MCF 10A (cell line): Measurements from ENCODE around the gene PRELP. TPM values are rescaled to one million over a fixed set of nuclear protein-coding genes. Genes with fewer than 3 reads are reported as not detected.

Experiments used
- BruUV-seq: library from RNA; stranded (reverse); fragments of 400-500 nt; replicated peaks from 2 replicates; lab custom pipeline; 2021; lab: Mats Ljungman, UMichigan
- CTCF ChIA-PET: fragments of 300-600 bp; sonication (Branson Sonifier 250); formaldehyde crosslinking; extraction: SDS; loops from one replicate; lab custom pipeline; 2021; ENCODE audit warnings: antibody characterized with exemption, inconsistent platforms; lab: Yijun Ruan, JAX
- POLR2A ChIA-PET: fragments of 300-600, 350-650 bp; sonication (Branson Sonifier 250); formaldehyde crosslinking; extraction: SDS; loops from one replicate; lab custom pipeline; 2020; ENCODE audit warnings: antibody characterized with exemption, inconsistent platforms; lab: Yijun Ruan, JAX
- DNase-seq: peaks from one replicate; pipeline ENCODE4 v3.0.0-alpha.2; 2018; ENCODE audit not compliant: unreplicated experiment
- H3K27ac Mint-ChIP-seq: one replicate; pipeline ENCODE4 v1.8.0; 2022; ENCODE audit warnings: mild to moderate bottlenecking, low read depth, mixed read lengths; ENCODE audit not compliant: unreplicated experiment
- H3K27me3 Mint-ChIP-seq: one replicate; pipeline ENCODE4 v1.8.0; 2022; ENCODE audit warnings: mixed read lengths; ENCODE audit not compliant: insufficient read depth, unreplicated experiment
- H3K36me3 Mint-ChIP-seq: one replicate; pipeline ENCODE4 v1.8.0; 2022; ENCODE audit warnings: mild to moderate bottlenecking, moderate library complexity, mixed read lengths; ENCODE audit not compliant: insufficient read depth, unreplicated experiment
- H3K4me1 Mint-ChIP-seq: one replicate; pipeline ENCODE4 v1.8.0; 2022; ENCODE audit warnings: mixed read lengths; ENCODE audit not compliant: insufficient read depth, unreplicated experiment
- H3K4me3 Mint-ChIP-seq: one replicate; pipeline ENCODE4 v1.8.0; 2022; ENCODE audit warnings: mild to moderate bottlenecking, moderate library complexity, mixed read lengths; ENCODE audit not compliant: unreplicated experiment
- H3K9me3 Mint-ChIP-seq: one replicate; pipeline ENCODE4 v1.8.0; 2022; ENCODE audit warnings: mixed read lengths; ENCODE audit not compliant: unreplicated experiment
- intact Hi-C: fragments of 100-400 bp; cut with micrococcal nuclease; formaldehyde crosslinking; loops from 2 replicates; pipeline ENCODE4 v1.14.1; 2022
- total RNA-seq: library from RNA; stranded (reverse); gene quantifications from 2 replicates; pipeline ENCODE4 v1.2.3, GENCODE V29; 2022
- TF ChIP-seq, protein P1 (sequence below): fragments of 200-600 bp; IDR thresholded peaks from one replicate; pipeline ENCODE4 v1.8.0; 2022; ENCODE audit warnings: antibody characterized with exemption, mild to moderate bottlenecking; ENCODE audit not compliant: unreplicated experiment

Gene PRELP
- total RNA-seq, 1 experiment from 2014 or later, result not detected

DNA sequence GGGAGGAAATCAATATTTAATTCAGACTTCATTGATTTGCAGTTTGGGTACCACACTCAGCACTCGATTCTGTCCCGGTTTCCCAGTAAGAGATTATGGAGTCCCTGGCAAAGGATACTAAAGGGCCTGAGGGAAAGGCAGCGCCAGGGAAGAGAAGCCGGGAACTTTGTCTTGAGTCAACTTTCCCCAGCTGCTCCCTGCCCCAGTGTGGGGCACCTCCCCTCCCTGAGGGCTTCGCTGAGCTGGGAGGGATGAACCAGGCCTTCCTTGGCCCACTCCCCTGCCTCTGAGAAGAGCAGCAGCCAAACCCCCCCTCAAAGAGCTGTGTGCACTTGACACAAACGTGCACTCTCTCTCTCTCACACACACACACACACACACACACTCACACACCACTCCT lies 51.0 kb downstream of the PRELP start:
- TF ChIP-seq, protein P1, sequence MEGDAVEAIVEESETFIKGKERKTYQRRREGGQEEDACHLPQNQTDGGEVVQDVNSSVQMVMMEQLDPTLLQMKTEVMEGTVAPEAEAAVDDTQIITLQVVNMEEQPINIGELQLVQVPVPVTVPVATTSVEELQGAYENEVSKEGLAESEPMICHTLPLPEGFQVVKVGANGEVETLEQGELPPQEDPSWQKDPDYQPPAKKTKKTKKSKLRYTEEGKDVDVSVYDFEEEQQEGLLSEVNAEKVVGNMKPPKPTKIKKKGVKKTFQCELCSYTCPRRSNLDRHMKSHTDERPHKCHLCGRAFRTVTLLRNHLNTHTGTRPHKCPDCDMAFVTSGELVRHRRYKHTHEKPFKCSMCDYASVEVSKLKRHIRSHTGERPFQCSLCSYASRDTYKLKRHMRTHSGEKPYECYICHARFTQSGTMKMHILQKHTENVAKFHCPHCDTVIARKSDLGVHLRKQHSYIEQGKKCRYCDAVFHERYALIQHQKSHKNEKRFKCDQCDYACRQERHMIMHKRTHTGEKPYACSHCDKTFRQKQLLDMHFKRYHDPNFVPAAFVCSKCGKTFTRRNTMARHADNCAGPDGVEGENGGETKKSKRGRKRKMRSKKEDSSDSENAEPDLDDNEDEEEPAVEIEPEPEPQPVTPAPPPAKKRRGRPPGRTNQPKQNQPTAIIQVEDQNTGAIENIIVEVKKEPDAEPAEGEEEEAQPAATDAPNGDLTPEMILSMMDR, result no peak
- Mint-ChIP-seq H3K27ac (no peak overlapping the region), H3K4me3 (no peak overlapping the region), H3K36me3 (no peaks in the 10 kb centered on the region), H3K4me1 (peaks cover 19% of the 10 kb centered on the region), H3K27me3 (no peaks in the 10 kb centered on the region), H3K9me3 (no peaks in the 10 kb centered on the region)
- intact Hi-C loops, result loop anchor here (1.0 kb wide), 1 partner anchor 13 kb away; no protein-coding TSS in a partner anchor
- ChIA-PET POLR2A (interaction anchor here (0.7 to 2.5 kb wide), 13 partner anchors 8 to 774 kb away, joined by 3 to 20 read pairs (median 5); partner anchors contain the start of genes ATP2B4 and TMEM183A), CTCF (interaction anchor here (0.6 to 2.4 kb wide), 11 partner anchors 19 to 554 kb away, joined by 3 to 17 read pairs (median 4); no protein-coding TSS in a partner anchor)
- BruUV-seq, result no TSS peak
- peak; percentile 60 for DNase-seq

DNA sequence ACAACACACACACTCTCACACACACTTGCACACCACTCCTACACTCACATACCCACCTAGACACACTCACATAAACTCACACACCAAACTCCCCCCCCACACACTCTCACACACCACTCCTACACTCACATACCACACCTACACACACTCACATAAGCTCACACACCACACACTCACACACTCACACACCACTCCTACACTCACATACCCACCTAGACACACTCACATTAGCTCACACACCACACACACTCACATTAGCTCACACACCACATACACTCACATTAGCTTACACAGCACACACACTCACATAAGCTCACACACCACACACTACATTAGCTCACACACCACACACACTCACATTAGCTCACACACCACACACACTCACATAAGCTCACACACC lies 51.4 kb downstream of the PRELP start:
- Mint-ChIP-seq H3K27ac (no peak overlapping the region), H3K9me3 (no peaks in the 10 kb centered on the region), H3K4me1 (peaks cover 19% of the 10 kb centered on the region), H3K4me3 (no peak overlapping the region), H3K36me3 (no peaks in the 10 kb centered on the region), H3K27me3 (no peaks in the 10 kb centered on the region)
- CTCF ChIA-PET, result interaction anchor here (0.5 to 2.4 kb wide), 13 partner anchors 21 to 950 kb away, joined by 3 to 17 read pairs (median 4); no protein-coding TSS in a partner anchor
- TF ChIP-seq, protein P1, result no peak
- BruUV-seq, result no TSS peak
- no peak for DNase-seq
- intact Hi-C loops, result no loop called here
- POLR2A ChIA-PET, result interaction anchor here (0.7 to 2.5 kb wide), 11 partner anchors 7 to 774 kb away, joined by 3 to 20 read pairs (median 5); partner anchors contain the start of genes ATP2B4 and TMEM183A

DNA sequence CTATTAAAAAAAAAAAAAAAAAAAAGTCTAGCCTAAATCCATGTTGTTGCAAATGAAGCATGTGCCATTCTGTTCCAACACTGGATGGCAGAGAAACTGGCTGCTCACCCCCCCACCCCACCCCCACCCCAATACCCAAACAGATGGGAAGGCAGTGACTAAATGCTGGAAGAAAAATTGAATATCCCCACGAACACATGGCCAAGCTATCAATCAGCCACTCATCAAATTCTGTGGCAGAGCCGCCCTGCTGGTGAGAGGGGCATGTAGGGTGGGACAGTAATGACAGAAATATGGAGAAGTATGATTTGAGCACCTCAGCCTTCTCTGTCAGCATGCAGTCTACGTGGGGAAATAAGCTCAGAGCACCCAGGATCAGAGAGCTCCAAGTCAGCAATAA lies 52.5 kb downstream of the PRELP start:
- DNase-seq, result no peak
- intact Hi-C loops, result no loop called here
- Mint-ChIP-seq H3K36me3 (no peaks in the 10 kb centered on the region), H3K27ac (no peak overlapping the region), H3K9me3 (no peaks in the 10 kb centered on the region), H3K27me3 (no peaks in the 10 kb centered on the region), H3K4me3 (no peak overlapping the region), H3K4me1 (peaks cover 19% of the 10 kb centered on the region)
- POLR2A ChIA-PET, result interaction anchor here (0.7 to 2.5 kb wide), 6 partner anchors 9 to 1454 kb away, joined by 3 to 20 read pairs (median 4); no protein-coding TSS in a partner anchor
- TF ChIP-seq, protein P1, result no peak
- CTCF ChIA-PET, result interaction anchor here (0.6 to 2.4 kb wide), 13 partner anchors 9 to 726 kb away, joined by 3 to 17 read pairs (median 3); no protein-coding TSS in a partner anchor
- no TSS peak for BruUV-seq

DNA sequence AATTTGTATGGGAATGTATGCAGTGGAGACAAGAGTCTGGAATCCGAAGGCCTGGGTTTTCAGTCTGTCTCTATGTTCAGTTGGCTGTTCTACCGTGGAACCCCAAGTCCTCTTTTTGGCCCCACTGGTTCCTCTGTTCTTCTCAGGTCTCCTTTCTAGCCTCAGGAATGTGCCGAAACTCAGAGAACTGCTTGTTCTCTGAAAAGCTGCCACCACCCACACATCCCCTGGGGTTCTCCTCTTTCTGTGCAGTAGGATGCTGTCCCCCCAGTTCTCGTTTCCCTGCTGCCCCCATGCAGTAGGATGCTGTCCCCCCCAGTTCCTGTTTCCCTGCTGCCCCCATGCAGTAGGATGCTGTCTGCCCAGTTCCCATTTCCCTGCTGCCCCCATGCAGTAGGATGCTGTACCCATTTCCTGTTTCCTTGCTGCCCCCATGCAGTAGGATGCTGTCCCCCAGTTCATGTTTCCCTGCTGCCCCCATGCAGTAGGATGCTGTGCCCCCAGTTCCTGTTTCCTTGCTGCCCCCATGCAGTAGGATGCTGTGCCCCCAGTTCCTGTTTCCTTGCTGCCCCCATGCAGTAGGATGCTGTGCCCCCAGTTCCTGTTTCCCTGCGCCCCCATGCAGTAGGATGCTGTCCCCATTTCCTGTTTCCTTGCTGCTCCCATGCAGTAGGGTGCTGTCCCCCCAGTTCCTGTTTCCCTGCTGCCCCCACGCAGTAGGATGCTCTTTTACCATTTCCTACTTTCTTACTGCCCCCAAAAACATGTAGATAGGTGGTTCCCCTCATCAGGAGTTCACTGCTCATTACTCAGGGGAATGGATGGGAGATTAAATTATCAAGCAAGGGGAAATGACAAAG lies 53.6 kb downstream of the PRELP start:
- ChIA-PET POLR2A (interaction anchor here (0.5 to 1.4 kb wide), 3 partner anchors 10 to 284 kb away, joined by 3 to 4 read pairs (median 3); no protein-coding TSS in a partner anchor), CTCF (interaction anchor here (0.6 to 1.2 kb wide), 3 partner anchors 20 to 192 kb away, joined by 4 to 5 read pairs (median 5); no protein-coding TSS in a partner anchor)
- no peaks in the 10 kb centered on the region for H3K27me3 Mint-ChIP-seq
- TF ChIP-seq, protein P1, result no peak
- intact Hi-C loops, result no loop called here
- H3K27ac Mint-ChIP-seq, result peak overlapping the region; percentile 21
- H3K4me3 Mint-ChIP-seq, result no peak overlapping the region
- H3K4me1 Mint-ChIP-seq, result peaks cover 23% of the 10 kb centered on the region
- H3K36me3 Mint-ChIP-seq, result no peaks in the 10 kb centered on the region
- no peak for DNase-seq
- no TSS peak for BruUV-seq
- no peaks in the 10 kb centered on the region for H3K9me3 Mint-ChIP-seq
